Muscle of leg (tissue), 11 donors: ENCODE results near the gene GATA5. TPM values are rescaled to one million over a fixed set of nuclear protein-coding genes. Genes with fewer than 3 reads are reported as not detected.
A peak's percentile ranks its signal among the peaks of the same experiment; 100 is the strongest.

ENCODE experiments used
- DNase-seq: peaks from one replicate; pipeline ENCODE4 v3.0.0; 2013
- H3K27ac ChIP-seq: one replicate; pipeline ENCODE4 v1.5.1; 2013; ENCODE audit warnings: mild to moderate bottlenecking, low read length, control low read depth
- H3K27me3 ChIP-seq: one replicate; pipeline ENCODE4 v1.6.1; 2013; ENCODE audit warnings: low read length; ENCODE audit not compliant: control insufficient read depth, insufficient read depth
- H3K36me3 ChIP-seq: one replicate; pipeline ENCODE4 v1.6.1; 2013; ENCODE audit warnings: low read length; ENCODE audit not compliant: control insufficient read depth, insufficient read depth
- H3K4me1 ChIP-seq: one replicate; pipeline ENCODE4 v1.6.1; 2013; ENCODE audit warnings: low read length; ENCODE audit not compliant: control insufficient read depth, insufficient read depth
- H3K4me3 ChIP-seq: one replicate; pipeline ENCODE4 v1.5.1; 2013; ENCODE audit warnings: low read length, control low read depth
- H3K9me3 ChIP-seq: replicated peaks from 2 replicates; pipeline ENCODE4 v1.6.1; 2013; ENCODE audit warnings: low read depth, low read length; ENCODE audit not compliant: control insufficient read depth
- WGBS: methylation state at CpG from one replicate; pipeline ENCODE4 v1.1.5; 2013; ENCODE audit warnings: missing lambda C conversion rate; ENCODE audit not compliant: insufficient coverage; 5-methylcytosine and 5-hydroxymethylcytosine counted together
- polyA plus RNA-seq, 8 donors: library from polyadenylated mRNA; unstranded; fragments of 120-200 nt; gene quantifications; one replicate each; pipeline versions ENCODE4 v1.2.1 to v1.2.3, GENCODE V29; 2013; ENCODE audit warnings: inconsistent platforms in 1 of 8, low replicate concordance in 1 of 8; ENCODE audit not compliant: insufficient read length in 8 of 8, insufficient read depth in 1 of 8
- total RNA-seq: library from RNA; stranded (reverse); fragments of 120-200 nt; gene quantifications from one replicate; pipeline ENCODE4 v1.2.4, GENCODE V29; 2013

GATA5 gene
- total and polyA plus RNA-seq, 9 donors, result 0.06 to 2.5 (median 0.08) TPM; not detected in 4

DNA sequence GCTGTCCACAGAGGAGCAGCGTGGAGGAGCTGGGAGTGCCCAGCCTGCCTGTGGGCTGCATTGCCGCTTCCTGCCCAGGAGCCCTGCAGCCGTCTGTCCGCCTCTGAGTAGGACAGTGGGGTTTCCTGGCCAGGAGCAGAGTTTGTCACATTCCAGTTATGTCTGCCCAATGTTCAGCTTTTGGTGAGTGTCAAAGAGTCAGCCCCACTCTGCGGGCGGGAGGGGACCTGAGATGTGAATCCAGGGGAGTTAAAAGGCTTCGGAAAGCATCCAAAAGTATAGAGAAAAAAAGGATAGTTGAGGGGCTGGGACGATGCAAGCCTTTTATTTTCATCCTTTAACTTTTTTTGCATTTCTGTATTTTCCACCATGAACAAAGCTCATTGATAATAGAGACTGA, 7.2 kb upstream of the GATA5 start:
- peaks cover 39% of the 10 kb centered on the region for H3K4me1 ChIP-seq
- H3K36me3 ChIP-seq, result no peaks in the 10 kb centered on the region
- H3K9me3 ChIP-seq, result no peaks in the 10 kb centered on the region
- H3K27ac ChIP-seq, result no peak overlapping the region
- H3K4me3 ChIP-seq, result no peak overlapping the region
- WGBS, result 23% methylated on average over 4 of the region's 8 CpGs
- peaks cover 97% of the 10 kb centered on the region for H3K27me3 ChIP-seq
- no peak for DNase-seq

DNA sequence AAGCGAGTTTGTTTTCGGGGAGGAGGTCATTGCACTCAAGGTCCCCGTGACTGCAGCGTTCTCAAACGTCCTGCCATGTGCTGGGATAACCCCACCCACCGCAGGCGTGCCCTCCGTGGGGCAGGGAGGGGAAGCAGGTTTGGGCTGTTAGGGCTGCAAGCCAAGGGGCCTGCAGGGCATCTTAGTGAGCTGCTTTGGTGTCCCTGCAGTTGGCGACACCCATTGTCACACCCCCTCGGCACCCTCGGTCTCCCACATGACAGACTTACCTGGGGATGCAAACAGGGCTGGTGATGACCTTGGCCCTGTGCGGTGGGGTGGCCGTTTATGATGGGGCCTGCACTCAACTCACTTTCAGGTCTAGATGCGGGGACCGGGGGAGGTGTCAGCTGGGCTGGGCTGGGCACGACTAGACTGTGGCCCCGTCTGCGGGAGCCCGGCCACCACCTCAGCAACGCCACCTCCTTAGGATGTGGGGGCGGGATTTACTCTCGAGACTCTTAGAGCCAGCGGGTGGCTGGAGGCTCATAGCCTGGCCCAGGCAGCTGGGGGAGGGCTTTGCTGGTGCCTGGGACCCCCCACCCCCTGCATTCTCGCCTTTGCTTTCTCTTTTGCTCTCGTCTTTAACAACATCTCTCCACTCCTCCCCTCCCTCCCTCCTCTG, 6.5 kb upstream of the GATA5 start:
- Histone ChIP-seq H3K4me1 (peaks cover 39% of the 10 kb centered on the region), H3K4me3 (no peak overlapping the region), H3K9me3 (no peaks in the 10 kb centered on the region), H3K27ac (no peak overlapping the region), H3K27me3 (peaks cover 97% of the 10 kb centered on the region), H3K36me3 (no peaks in the 10 kb centered on the region)
- DNase-seq, result no peak
- WGBS, result 6% methylated on average over 14 of the region's 25 CpGs

DNA sequence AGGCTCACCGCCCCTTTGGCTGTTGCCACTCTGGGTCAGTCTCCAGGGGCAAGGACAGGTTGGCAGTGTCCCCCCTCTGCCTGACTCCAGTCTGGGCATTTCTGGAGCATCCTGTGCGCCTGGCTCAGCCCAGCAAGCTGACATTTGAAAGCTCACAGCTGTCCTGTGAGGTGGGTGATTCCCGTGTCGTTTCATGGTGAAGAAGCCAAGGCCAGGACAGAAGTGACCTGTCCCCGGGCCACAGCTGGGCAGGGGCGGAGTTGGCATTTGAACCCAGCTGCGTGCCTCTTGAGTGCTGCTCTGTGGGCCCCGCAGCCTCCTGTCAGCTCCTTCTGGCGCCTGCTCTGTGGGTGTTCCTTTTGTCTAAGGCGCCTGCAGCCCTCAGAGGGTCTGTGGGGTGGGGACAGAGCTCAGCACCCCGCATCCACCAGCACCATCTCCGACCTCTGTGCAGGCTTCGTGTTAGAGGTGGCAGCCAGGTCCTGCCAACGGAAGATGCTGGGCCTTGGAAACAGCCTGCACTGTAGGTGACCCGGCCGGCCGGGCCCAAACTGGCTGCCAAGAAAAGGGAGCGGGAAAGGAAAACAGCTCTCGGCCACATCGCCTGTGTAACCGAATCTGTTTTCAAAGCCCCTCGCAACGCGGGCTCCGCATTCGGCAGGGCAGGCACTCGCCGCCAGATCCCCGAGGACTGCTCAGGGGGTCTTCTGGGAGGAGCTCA, 5.8 kb upstream of the GATA5 start:
- Histone ChIP-seq H3K9me3 (no peaks in the 10 kb centered on the region), H3K4me3 (no peak overlapping the region), H3K4me1 (peaks cover 40% of the 10 kb centered on the region), H3K27ac (no peak overlapping the region), H3K27me3 (peaks cover 95% of the 10 kb centered on the region), H3K36me3 (no peaks in the 10 kb centered on the region)
- WGBS, result 18% methylated on average over 25 of the region's 29 CpGs
- peak; percentile 51 for DNase-seq

DNA sequence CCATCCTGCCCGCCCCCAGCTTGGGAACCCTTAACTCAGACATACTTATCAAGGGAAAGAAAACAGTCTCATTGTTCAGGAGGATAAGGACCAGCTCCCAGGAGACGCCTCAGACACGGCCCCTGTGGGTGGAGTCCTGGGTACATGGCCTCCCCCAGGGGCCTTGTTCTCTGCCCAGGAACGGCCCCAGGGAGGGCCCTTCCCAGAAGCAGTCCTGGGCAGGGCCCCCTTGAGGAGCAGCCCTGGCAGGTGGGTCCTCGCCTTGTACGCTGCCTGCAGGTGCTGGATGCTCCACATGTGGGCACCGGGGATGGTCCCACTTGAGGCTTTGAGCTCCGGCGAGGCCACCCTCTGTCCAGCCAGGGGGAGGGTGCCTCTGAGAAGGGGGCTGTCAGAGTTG, 4.5 kb upstream of the GATA5 start:
- H3K27me3 ChIP-seq, result peaks cover 95% of the 10 kb centered on the region
- 54% methylated on average over 6 of the region's 9 CpGs for WGBS
- no peak for DNase-seq

DNA sequence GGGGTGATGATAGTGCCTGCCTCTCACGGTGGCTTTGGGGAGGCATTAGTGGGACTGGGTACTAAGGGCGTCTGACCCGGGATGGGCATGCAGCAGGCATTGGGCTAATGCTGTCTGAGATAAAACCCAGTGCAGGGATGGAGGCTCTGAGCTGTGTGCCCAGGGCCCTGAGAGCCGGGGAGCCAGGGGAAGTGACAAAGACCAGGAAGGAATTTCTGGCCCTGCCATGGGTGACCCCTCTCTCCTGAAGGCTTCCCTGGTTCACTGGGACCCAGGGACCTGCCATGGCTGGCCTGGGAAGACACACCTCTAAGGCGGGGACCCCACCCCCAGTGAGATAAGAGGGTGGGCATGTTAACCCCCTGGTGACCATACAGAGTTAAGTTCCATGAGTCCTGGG, 3.9 kb upstream of the GATA5 start:
- no peak overlapping the region for H3K4me3 ChIP-seq
- H3K9me3 ChIP-seq, result no peaks in the 10 kb centered on the region
- 39% methylated on average over 4 of the region's 5 CpGs for WGBS
- no peak overlapping the region for H3K27ac ChIP-seq
- H3K36me3 ChIP-seq, result no peaks in the 10 kb centered on the region
- H3K27me3 ChIP-seq, result peaks cover 94% of the 10 kb centered on the region
- no peak for DNase-seq
- H3K4me1 ChIP-seq, result peaks cover 32% of the 10 kb centered on the region

More for the DNA sequence above, 4.5 kb upstream of the GATA5 start:
- Histone ChIP-seq H3K36me3 (no peaks in the 10 kb centered on the region), H3K9me3 (no peaks in the 10 kb centered on the region), H3K4me1 (peaks cover 37% of the 10 kb centered on the region), H3K4me3 (no peak overlapping the region), H3K27ac (no peak overlapping the region)

DNA sequence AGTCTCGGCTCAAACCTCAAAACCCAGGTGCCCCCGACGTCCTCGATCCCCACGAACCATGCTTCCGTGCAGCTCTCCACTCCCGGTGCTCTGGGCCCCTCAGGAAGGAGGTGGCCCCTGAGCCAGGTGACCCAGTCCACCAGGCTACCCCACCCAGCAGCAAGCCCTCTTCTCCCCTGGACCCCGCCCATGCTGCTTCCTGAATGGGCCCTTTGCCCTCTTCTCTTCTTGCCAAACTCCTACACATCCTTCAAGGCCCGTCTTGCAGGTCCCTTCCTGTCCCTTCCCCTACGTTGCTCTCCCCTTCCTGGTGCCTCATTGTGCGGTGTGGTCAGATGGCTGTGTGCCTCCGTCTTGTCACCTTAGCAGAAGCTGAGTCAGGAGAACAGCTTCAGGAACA, 3.4 kb upstream of the GATA5 start:
- 76% methylated on average over 9 of the region's 12 CpGs for WGBS
- no peaks in the 10 kb centered on the region for H3K9me3 ChIP-seq

DNA sequence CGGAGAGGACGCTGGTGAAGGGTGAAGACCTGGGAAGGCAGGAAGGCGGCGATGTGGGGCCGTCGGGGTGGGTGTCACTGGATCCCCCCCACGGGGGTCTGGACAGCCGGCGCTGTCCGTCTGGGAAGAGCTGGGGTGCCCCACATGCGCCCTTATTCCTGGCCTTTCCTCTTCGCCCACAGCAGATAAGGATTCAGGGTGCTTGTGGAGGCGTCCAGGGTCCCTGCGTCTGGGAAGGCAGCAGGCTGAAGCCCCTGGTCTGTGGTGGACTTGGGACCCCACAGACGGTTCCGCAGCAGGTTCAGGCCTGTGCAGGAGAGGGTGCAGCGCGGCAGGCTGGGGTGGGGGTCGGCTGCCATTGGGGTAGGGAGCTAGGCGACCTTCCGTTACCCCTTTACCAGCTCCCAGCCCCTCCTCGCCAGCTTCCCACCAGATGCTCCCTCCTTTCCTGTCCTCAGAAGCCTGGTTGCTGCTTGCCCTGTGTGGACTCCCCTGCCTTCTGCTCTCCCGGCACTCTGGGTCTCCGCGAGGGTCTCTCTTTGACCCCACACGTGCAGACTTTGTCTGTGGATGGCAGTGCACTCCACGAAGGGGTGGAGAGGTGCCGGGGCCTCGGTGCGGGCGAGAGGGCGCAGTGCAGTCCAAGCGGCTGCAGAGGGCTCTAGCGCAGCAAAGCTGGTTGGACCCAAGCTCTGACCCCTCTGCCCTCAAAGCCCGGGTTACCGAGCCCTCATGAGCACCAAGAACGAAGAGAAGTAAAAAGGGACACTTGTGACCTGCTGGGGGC, 2.1 kb upstream of the GATA5 start:
- no peaks in the 10 kb centered on the region for H3K9me3 ChIP-seq
- H3K4me1 ChIP-seq, result peaks cover 23% of the 10 kb centered on the region
- H3K36me3 ChIP-seq, result no peaks in the 10 kb centered on the region
- H3K4me3 ChIP-seq, result no peak overlapping the region
- peaks cover 94% of the 10 kb centered on the region for H3K27me3 ChIP-seq
- WGBS, result 20% methylated on average over 31 of the region's 37 CpGs
- H3K27ac ChIP-seq, result no peak overlapping the region
- no peak for DNase-seq

More for the DNA sequence above, 3.4 kb upstream of the GATA5 start:
- Histone ChIP-seq H3K27ac (no peak overlapping the region), H3K27me3 (peaks cover 94% of the 10 kb centered on the region), H3K36me3 (no peaks in the 10 kb centered on the region), H3K4me1 (peaks cover 27% of the 10 kb centered on the region), H3K4me3 (no peak overlapping the region)
- DNase-seq, result no peak

DNA sequence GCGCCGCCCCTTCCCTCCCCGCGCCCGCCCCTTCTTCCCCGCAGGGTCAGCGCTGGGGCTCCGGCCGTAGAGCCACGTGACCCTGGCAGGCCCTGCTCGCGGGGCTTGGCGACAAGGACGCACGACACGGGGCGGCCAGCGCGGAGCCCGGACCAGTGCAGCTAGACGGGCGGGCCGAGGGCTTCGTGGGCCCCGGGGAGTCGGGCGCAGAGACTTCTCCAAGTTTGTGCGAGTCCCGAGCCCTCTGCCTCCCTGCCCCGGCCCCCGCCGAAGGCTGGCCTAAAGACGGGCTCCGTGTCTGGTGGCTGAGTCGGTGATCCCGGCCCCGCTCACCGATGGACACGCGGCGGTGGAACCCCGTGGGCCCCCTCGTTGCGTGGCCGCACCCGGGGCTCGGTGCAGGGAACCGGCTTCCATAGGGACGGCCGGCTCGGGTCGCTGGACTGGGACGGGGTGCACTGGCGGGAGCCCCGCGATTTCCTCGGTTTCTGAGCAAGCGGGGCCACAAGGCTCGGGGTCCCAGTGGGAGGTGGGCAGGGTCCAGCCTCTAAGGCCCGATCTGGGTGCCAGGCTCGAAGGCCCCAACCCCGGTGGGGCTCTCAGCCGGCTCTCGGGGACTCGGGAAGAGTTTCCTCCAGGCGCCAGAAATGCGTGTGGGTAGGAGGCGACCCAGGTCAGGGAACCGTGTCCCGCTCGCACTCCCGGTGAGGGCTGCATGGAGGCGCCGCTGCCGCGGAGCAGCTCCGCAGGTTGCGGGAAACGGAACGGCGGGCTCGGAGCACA, 452 bp upstream of the GATA5 start:
- peak; percentile 30 for DNase-seq
- Histone ChIP-seq H3K36me3 (no peaks in the 10 kb centered on the region), H3K27me3 (peaks cover 94% of the 10 kb centered on the region), H3K4me1 (peaks cover 11% of the 10 kb centered on the region), H3K4me3 (no peak overlapping the region), H3K9me3 (no peaks in the 10 kb centered on the region), H3K27ac (no peak overlapping the region)
- under 1% methylated on average over 76 of the region's 82 CpGs for WGBS

DNA sequence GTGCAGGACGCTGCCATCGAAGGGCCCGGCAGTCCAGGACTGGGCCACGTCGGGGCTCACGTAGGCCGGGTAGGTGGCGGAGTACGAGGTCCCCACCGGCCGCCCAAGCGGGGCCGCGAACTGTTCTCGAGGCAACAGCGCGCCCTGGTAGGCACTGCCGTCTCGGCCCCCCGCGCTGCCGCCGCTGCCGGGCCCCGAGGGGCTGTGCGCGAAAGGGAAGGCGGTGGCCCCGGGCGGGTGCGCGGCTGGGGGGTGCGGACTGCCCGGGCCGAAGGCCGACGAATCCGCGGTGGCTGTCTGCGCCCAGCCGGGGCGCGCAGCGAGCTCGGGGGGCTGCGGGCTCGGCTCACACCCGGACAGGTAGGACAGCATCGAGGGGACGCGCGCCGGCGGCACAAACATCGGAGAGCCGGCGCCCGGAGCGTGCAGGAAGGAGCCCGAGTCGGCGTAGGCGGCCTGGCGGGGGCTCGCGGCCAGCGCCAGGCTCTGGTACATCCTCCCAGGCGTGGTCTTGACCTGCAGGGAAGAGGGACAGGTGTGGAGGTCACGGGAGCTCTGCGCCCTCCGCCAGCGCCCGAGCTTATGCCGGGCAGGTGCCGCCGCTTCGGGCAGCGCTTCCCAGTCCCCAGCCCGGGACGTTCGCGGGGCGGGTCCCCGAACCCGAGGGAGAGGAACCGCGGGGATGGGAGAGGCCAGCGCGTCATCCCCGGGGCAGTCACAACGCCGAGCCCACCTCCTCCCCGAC, 596 bp downstream of the GATA5 start:
- WGBS, result 2% methylated on average over 93 of the region's 93 CpGs
- Histone ChIP-seq H3K4me3 (no peak overlapping the region), H3K4me1 (peaks cover 11% of the 10 kb centered on the region), H3K27ac (no peak overlapping the region), H3K36me3 (no peaks in the 10 kb centered on the region), H3K27me3 (peaks cover 93% of the 10 kb centered on the region), H3K9me3 (no peaks in the 10 kb centered on the region)
- no peak for DNase-seq
